BJ (cell line): ENCODE data around the gene TMEM63C. TPM values are rescaled to one million over a fixed set of nuclear protein-coding genes. Genes with fewer than 3 reads are reported as not detected.

Source experiments
- CTCF ChIA-PET: fragments of 350-600 bp; formaldehyde crosslinking; extraction: SDS; loops from one replicate; lab custom pipeline; 2021; ENCODE audit warnings: antibody characterized with exemption, inconsistent platforms; lab: Yijun Ruan, JAX
- POLR2A ChIA-PET: fragments of 300-600 bp; sonication (Branson Sonifier 250); formaldehyde crosslinking; extraction: SDS; loops from one replicate; lab custom pipeline; 2021; ENCODE audit warnings: antibody characterized with exemption; lab: Charles Lee
- DNase-seq: peaks from one replicate; pipeline ENCODE4 v3.0.0-alpha.2; 2011; ENCODE audit warnings: low read depth
- H3K27me3 ChIP-seq: 2 replicates; pipeline ENCODE4 v1.6.0; 2011; ENCODE audit warnings: low read length; ENCODE audit not compliant: control insufficient read depth, insufficient read depth
- H3K36me3 ChIP-seq: 2 replicates; pipeline ENCODE4 v1.5.1; 2011; ENCODE audit warnings: low read length; ENCODE audit not compliant: control insufficient read depth, insufficient read depth
- H3K4me3 ChIP-seq: 2 replicates; pipeline ENCODE4 v1.5.1; 2011; ENCODE audit warnings: low read depth, mild to moderate bottlenecking, control low read depth, low read length
- CTCF ChIP-seq: IDR thresholded peaks from 2 replicates; pipeline ENCODE4 v1.5.1; 2011; ENCODE audit warnings: low read depth, mild to moderate bottlenecking, control low read depth, inconsistent platforms, low read length, moderate library complexity; ENCODE audit not compliant: insufficient read depth
- polyA plus RNA-seq: library from polyadenylated mRNA; depleted of rRNA; stranded (reverse); fragments of >200 nt; gene quantifications from 2 replicates; pipeline ENCODE4 v1.2.3, GENCODE V29; 2011

TMEM63C gene
- polyA plus RNA-seq, 1 experiment: not detected

GRCh38 chr14:77201696-77202095 lies 20.1 kb downstream of the TMEM63C start:
- ChIA-PET POLR2A (no interaction called here), CTCF (no interaction called here)
- no peak overlapping the region for H3K4me3 ChIP-seq
- no peak for TF ChIP-seq CTCF
- no peaks in the 10 kb centered on the region; the same call in 1 of the 2 replicates for H3K27me3 ChIP-seq
- H3K36me3 ChIP-seq: no peaks in the 10 kb centered on the region
- DNase-seq: no peak

GRCh38 chr14:77203611-77204458 lies 22.2 kb downstream of the TMEM63C start:
- Histone ChIP-seq H3K36me3 (no peaks in the 10 kb centered on the region), H3K4me3 (no peak overlapping the region), H3K27me3 (no peaks in the 10 kb centered on the region; the same call in 1 of the 2 replicates)
- CTCF ChIA-PET: interaction anchor here (0.6 to 1.6 kb wide), 2 partner anchors 10 to 1635 kb away, joined by 4 to 7 read pairs; no protein-coding TSS in a partner anchor
- no peak for DNase-seq
- no peak for TF ChIP-seq CTCF
- POLR2A ChIA-PET: no interaction called here

- ChIA-PET CTCF (interaction anchor here (1.6 kb wide), 1 partner anchor 9 kb away, joined by 7 read pairs; no protein-coding TSS in a partner anchor), POLR2A (no interaction called here)
- DNase-seq: no peak
- TF ChIP-seq CTCF: no peak
- no peak overlapping the region for H3K4me3 ChIP-seq
- no peaks in the 10 kb centered on the region for H3K36me3 ChIP-seq
- H3K27me3 ChIP-seq: no peaks in the 10 kb centered on the region; the same call in 1 of the 2 replicates
These were observed 22.8 kb downstream of the TMEM63C start for GRCh38 chr14:77204459-77204771.

- no peak for DNase-seq
- no peaks in the 10 kb centered on the region for H3K36me3 ChIP-seq
- no peak for TF ChIP-seq CTCF
These were observed 23.3 kb downstream of the TMEM63C start for GRCh38 chr14:77204907-77205306.

GRCh38 chr14:77205566-77205965 lies 24.0 kb downstream of the TMEM63C start:
- ChIA-PET CTCF (no interaction called here), POLR2A (no interaction called here)
- H3K4me3 ChIP-seq: no peak overlapping the region
- no peak for DNase-seq
- H3K36me3 ChIP-seq: no peaks in the 10 kb centered on the region
- no peak for TF ChIP-seq CTCF
- H3K27me3 ChIP-seq: no peaks in the 10 kb centered on the region; the same call in 1 of the 2 replicates

More at GRCh38 chr14:77204907-77205306, 23.3 kb downstream of the TMEM63C start:
- ChIA-PET CTCF (interaction anchor here (1.6 kb wide), 1 partner anchor 8 kb away, joined by 7 read pairs; no protein-coding TSS in a partner anchor), POLR2A (no interaction called here)
- no peak overlapping the region for H3K4me3 ChIP-seq
- no peaks in the 10 kb centered on the region; the same call in 1 of the 2 replicates for H3K27me3 ChIP-seq
